ENCODE results near the gene KLHL15.
A peak's percentile ranks its signal among the peaks of the same experiment; 100 is the strongest.

KLHL15 gene

DNA sequence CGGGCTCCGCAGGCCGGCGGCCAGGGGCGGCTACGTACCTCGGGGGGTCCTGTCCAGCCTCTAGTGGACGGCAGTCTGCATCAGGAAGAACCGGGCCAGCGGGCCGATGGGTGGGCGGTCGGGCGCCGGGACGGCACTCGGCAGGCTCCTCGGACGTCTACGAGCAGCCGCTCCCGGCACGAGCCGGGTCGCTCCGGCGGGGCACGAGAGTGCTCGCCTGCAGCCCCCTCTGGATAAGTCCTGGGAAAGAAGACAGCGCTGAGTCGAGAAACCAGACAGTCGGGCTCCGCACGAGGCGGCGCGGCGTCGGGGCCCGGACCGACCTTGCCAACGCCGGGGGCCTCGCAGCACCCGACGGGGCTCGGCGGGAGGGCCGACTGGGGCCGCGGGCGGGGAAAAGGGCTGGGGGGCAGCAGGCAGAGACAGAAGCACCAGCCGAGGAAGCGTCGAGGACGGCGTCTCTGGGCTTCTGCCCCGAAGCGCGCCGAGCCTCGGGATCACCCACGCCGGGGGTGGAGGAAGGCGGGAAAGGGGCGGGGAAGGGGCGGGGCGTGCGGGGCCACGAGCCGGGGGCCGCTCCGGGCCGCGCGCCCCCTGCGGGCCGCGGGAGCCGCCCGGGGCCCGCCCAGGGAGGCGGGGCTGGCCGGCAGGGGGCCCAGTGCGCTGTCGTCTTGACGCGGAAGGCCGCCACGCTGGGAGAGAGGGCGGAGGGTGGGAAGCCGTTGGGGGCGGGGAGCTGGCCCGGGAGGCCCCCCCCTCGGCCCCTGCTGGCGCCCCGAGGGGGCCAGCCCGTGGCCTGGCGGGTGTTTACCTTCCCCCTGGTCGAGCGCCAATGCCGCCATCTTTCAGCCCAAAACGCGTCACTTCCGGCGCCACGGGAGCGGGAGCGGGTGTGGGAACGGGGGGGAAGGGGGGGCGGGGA lies 1.9 kb downstream of the KLHL15 start:
- DNase-seq, result peak; percentile 91
- TF ChIP-seq, protein P1, sequence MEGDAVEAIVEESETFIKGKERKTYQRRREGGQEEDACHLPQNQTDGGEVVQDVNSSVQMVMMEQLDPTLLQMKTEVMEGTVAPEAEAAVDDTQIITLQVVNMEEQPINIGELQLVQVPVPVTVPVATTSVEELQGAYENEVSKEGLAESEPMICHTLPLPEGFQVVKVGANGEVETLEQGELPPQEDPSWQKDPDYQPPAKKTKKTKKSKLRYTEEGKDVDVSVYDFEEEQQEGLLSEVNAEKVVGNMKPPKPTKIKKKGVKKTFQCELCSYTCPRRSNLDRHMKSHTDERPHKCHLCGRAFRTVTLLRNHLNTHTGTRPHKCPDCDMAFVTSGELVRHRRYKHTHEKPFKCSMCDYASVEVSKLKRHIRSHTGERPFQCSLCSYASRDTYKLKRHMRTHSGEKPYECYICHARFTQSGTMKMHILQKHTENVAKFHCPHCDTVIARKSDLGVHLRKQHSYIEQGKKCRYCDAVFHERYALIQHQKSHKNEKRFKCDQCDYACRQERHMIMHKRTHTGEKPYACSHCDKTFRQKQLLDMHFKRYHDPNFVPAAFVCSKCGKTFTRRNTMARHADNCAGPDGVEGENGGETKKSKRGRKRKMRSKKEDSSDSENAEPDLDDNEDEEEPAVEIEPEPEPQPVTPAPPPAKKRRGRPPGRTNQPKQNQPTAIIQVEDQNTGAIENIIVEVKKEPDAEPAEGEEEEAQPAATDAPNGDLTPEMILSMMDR (IDR thresholded peaks at IDR 0.05; ENCODE audit: low read depth, low read length), result no peak
- no peaks in the 10 kb centered on the region; the same call in 1 of the 2 replicates for H3K4me1 ChIP-seq
- no peaks in the 10 kb centered on the region for H3K9me3 ChIP-seq
- peak overlapping the region; percentile 89 for H3K4me3 ChIP-seq (ENCODE audit: low read depth, low read length)
- no peaks in the 10 kb centered on the region for H3K27me3 ChIP-seq
- H3K36me3 ChIP-seq, result no peaks in the 10 kb centered on the region

GRCh38 chrX:24023972-24024669 lies 2.9 kb downstream of the KLHL15 start:
- Histone ChIP-seq H3K4me3 (ENCODE audit: low read depth, low read length) (peak overlapping the region; percentile 89), H3K9me3 (no peaks in the 10 kb centered on the region), H3K27me3 (no peaks in the 10 kb centered on the region), H3K4me1 (no peaks in the 10 kb centered on the region; the same call in 1 of the 2 replicates), H3K36me3 (no peaks in the 10 kb centered on the region)
- TF ChIP-seq, protein P1 (IDR thresholded peaks at IDR 0.05; ENCODE audit: low read depth, low read length), result no peak
- no peak for DNase-seq

GRCh38 chrX:24023544-24023943 lies 3.4 kb downstream of the KLHL15 start:
- TF ChIP-seq, protein P1 (IDR thresholded peaks at IDR 0.05; ENCODE audit: low read depth, low read length), result no peak

DNA sequence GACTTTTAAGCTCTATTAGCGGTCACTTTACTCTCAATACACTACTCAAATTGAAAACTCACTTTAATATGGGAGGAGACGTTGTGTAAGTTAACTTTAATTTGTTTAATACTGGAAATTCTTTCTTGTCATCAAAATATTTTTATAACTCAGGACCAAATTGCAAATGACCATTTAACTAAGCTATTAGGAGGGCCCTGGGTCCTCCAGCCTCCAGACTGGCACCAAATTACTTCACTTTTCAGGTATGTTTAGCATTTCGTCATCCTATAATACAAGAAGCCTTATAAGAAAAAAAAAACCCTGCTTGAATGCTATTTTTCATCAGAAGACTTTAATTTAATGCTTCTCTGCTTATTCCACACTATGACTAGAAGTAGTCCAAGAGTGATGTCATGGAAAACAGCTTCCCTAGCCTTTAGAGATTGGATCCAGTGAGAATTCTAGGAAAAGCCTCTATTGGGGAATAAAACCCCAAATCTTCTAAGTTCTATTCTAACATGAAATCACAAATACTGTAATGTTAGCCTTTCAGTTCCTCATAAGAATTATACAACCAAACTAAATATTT lies 6.6 kb downstream of the KLHL15 start:
- H3K4me3 ChIP-seq (ENCODE audit: low read depth, low read length), result no peak overlapping the region

More at GRCh38 chrX:24023544-24023943, 3.4 kb downstream of the KLHL15 start:
- Histone ChIP-seq H3K9me3 (no peaks in the 10 kb centered on the region), H3K27me3 (no peaks in the 10 kb centered on the region), H3K4me3 (ENCODE audit: low read depth, low read length) (peak overlapping the region; percentile 89), H3K36me3 (no peaks in the 10 kb centered on the region), H3K4me1 (no peaks in the 10 kb centered on the region; the same call in 1 of the 2 replicates)
- no peak for DNase-seq

DNA sequence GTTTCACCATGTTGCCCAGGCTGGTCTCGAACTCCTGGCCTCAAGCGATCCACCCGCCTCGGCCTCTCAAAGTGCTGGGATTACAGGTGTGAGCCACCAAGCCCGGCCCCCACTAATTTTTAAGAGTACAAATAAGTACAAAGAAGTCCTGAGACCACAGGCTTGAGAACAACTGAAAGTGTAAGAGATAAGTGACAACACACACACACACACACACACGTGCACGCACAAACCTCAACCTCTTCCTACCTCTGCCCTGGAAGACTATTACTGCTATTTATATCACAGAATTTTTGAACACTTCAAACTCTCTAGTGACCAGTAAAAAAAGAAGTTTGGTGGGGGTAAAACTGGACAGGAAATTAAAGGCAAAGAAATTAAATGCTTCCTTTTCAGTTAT lies 7.5 kb downstream of the KLHL15 start:
- H3K4me3 ChIP-seq (ENCODE audit: low read depth, low read length), result no peak overlapping the region
- H3K9me3 ChIP-seq, result no peaks in the 10 kb centered on the region
- H3K4me1 ChIP-seq, result no peaks in the 10 kb centered on the region
- no peaks in the 10 kb centered on the region for H3K27me3 ChIP-seq
- TF ChIP-seq, protein P1 (IDR thresholded peaks at IDR 0.05; ENCODE audit: low read depth, low read length), result no peak
- no peak for DNase-seq
- H3K36me3 ChIP-seq, result no peaks in the 10 kb centered on the region

More for the DNA sequence above, 6.6 kb downstream of the KLHL15 start:
- no peaks in the 10 kb centered on the region for H3K9me3 ChIP-seq
- TF ChIP-seq, protein P1 (IDR thresholded peaks at IDR 0.05; ENCODE audit: low read depth, low read length), result no peak
- no peaks in the 10 kb centered on the region for H3K27me3 ChIP-seq
- no peaks in the 10 kb centered on the region for H3K36me3 ChIP-seq
- no peak for DNase-seq
- no peaks in the 10 kb centered on the region for H3K4me1 ChIP-seq

All from BE2C (cell line).